GM19397 (cell line): ENCODE data around the gene VPS54.

Source experiments
- ATAC-seq: cut with Tn5 transposase; IDR thresholded peaks from one replicate; pipeline ENCODE4 v1.9.1; 2021; ENCODE audit warnings: mild to moderate bottlenecking, moderate library complexity; ENCODE audit not compliant: unreplicated experiment

The VPS54 gene

DNA sequence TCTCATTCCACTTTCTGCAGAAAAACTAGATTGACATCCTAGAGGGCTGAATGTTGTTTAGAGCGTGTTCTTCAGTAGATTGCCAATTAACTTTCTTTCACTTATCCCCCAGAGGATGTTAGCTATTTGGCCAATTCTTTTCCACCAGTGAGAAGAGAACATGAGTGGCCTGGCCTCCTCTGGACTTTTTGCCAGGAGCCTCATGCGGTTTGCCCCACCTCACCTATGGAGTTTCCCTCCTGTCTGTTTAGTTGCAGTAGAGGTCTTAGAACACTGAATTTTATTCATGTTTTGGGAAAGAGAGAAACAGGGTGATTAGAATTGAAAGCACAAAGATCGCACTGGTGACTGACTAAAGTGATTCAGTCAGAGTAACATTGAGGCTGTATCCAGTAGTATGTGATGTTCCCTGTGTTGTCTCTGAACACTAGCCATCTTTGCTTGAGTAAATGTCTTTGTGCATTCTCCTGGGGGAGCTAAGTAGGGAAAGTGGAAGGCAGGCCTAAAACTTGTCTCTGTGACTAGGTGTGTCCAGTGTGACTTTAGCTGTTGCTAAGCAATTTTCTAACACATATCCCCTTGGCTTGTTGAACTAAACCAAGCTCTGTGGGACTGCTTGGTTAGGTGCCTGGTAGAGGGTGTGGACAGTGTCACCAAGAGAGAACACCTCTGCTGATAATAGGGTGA is 143.5 kb downstream of the VPS54 start:
- ATAC-seq = no peak

DNA sequence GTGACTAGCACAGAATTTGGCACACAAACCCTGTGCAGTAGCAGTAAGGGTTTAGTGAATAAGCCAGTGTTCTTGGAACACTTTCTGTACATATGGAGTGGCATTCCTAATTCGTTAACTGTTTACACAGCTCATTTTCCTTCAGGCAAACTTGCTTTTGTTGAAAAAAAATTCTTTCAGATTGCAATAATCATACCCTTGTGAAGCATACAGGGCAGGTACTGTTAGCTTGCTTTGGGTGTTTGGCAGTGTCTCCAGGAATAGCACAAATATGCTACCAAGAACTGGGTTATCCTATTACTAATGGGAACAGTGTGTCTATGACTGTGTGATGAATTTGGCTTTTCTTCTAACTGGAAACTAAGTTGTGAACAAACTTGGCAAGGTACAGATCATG is 144.1 kb downstream of the VPS54 start:
- ATAC-seq = no peak

DNA sequence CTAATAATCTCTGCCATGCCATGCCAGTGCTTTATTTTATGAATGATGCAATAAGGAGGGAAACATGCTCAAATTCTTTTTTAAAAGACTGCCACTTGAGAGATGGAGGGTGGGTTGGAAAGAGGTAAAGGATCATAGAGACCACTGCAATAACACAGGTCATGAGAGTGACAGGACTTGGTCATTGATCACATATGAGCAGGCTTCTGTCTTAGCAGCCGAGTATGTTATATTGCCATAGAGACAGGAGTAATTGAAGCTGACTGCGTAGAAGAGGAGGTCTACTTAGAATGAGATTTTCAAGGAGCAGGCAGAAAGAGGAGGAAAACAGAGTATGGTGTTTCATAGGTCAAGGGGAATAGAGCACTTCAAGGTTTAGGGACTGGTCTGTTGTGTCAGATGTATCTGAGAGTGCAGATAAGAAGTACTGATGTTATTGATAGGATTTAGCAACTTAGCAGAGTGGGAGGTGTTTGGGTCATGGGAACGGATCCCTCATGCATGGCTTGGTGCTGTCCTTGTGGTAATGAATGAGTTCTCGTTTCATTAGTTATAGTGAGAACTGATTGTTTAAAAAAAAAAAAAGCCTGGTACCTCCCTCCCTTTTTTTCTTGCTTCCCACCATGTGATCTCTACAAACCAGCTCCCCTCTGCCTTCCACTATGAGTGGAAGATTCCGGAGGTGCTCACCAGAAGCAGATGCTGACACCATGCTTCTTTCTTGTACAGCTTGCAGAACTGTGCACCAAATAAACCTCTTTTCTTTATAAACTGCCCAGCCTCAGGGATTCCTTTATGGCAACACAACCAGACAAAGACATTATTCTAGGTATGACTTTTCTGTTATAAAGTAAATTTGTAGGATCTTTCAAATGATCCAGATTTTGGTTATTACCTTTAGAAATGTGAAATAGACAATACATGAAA is 144.8 kb downstream of the VPS54 start:
- ATAC-seq = no peak

DNA sequence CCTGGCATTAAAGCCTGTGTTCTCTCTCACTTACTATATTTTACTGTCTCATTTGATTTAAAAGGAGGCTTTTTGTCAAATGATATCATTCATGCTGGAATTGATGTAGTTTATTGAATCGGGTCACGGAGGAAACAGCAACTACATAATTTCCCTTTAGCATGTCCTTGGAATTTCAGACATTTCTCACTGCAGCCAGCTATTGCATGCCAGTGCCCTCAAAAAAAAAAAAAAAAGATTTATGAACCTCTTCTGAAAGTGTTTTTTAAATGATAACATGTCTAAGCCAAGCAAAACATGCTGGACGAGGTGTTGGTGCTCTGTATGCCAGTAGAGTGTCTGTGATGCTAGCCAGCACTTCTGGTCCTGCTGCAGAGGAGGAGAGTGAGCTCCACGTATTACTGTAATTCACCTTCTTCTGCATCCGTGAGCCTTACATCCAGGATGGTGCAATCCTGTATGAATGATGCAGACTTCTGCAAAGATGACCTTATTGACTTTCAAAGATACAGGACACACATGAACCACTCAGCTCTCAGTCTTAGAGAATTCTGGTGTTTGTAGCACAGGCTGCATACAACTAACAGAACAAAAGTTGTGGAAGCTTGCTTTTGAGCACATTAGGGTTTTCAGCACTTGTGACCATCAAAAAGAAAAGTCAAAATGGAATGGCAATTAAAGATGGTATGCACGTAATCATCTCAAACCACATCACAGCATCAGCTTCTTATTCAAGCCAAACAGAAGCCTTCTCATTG is 146.5 kb downstream of the VPS54 start:
- ATAC-seq = no peak

DNA sequence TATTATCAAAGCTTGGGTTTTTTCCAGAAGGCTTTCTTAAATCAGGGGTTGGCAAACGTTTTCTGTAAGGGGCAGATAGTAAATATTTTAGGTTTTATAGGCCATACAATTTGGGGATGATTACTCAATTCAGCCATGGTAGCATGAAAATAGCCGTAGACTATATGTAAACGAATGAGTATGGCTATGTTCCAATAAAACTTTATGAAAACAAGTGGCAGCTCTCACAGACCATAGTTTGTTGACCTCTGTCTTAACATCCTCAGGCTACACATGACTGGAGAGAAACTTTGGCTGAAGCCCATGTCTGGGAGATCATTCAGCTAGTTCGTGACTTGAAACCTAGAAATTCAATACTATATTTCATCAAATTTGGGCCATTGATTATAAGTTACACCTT is 147.4 kb downstream of the VPS54 start:
- no peak for ATAC-seq

DNA sequence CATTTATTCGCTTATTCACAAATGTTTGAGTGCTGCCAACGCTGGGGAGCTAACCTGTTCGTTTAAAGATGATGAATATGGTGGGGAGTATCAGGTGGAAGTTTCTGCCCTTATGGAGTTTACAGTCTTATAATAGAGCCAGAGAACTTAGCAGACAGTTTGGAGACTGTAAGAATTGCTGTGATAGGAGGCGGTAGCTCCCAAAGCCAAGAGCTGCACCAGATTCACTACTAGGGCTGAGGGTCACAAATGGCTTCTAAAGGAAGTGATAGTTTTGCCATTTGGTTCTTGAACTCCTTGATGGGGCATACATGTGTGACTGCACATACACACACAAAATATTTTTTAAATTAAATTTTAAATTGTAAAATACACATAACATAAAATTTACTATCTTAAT is 148.5 kb downstream of the VPS54 start:
- no peak for ATAC-seq

DNA sequence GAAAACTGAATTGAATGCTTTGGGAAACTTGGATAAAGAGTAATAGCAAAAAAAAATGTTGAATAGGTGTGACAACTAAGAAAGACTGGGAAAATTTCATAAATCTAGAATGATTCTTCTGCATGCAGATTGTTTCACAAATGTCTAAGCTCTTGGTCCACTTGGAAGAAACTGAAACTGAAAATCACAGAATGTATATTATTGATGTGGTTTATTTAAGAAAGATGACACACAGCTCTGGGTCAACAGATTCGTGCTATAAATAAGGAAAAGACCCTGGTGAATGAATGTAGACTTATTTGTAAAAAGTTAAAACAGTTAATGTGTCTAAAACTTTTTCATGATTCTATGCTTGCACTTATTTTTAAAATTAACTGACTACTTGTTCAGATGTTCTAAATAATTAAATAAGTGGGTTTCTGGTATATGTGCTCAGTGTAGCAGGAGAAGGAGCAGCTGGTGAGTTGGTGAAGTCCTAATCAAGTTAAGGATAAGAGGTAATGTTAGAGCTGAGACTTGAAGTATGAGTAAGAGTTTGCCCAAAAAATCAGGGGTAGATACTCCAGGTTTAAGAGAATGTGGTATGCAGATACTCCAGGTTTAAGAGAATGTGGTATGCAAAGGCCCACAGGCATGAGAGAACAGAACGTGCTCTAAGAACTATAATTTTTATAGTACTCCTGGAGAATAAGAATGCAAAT is 153.1 kb downstream of the VPS54 start:
- no peak for ATAC-seq

DNA sequence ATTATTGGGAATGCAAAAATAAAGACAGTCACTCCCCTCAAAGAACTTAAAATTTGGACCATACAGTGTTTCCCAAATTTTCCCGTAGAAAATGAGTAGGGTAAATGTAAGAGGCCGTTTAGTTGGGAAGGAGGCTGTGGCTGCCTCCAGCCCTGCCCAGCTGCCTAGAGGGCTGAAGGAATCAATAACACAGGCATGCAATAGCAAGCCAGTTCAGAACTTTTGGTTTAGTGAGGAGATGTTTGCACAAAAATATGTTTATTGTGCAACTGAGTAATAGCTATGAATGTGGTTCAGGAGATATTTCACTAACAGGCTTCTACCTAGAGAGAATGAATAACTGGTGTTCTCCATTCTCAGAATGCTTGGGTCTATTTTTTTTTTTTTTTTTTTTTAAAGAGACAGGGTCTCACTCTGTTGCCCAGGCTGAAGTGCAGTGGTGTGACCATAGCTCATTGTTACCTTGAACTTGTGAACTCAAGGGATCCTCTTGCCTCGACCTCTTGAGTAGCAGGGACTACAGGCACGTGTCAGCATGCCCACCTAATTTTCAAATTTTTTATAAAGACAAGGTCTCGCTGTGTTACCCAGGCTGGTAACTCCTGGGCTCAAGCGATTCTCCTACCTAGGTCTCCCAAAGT is 153.9 kb downstream of the VPS54 start:
- ATAC-seq = no peak

DNA sequence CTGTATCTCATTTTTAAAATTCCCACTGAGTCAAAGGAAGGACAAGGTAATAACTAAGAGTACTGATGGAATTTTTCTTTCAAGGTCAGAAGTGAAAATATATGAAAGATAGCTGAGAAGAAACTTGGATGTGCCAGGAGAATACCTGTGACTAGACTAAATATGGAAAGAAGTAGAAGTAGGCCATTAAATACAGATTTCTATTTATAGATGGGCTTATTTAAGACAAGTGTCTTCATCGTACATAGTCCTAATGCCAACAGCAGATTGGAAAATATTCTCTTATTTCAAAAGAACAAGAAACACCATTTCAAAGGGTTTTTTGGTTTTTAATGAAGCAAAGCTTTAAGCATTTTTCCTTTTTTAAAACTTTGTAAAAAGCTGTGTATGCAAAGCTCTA is 155.5 kb downstream of the VPS54 start:
- no peak for ATAC-seq

DNA sequence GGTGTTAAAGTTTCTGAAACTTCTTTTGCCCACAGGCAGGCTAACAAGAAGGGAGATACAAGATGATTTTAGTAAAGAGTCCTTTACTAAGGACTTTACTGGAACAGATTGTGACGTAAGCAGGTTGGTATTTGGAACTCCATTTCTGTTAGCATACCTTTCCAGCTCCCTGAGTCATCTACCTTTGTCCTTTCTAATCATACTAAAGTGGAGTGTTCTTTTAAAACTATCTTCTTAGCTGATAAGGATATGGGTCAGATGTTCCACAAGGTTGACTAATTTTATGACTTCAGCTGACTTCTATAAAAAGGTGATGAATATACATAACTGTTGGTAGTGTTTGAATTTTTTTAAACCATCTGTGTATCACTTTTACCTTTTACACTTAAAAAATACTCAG is 156.4 kb downstream of the VPS54 start:
- no peak for ATAC-seq

DNA sequence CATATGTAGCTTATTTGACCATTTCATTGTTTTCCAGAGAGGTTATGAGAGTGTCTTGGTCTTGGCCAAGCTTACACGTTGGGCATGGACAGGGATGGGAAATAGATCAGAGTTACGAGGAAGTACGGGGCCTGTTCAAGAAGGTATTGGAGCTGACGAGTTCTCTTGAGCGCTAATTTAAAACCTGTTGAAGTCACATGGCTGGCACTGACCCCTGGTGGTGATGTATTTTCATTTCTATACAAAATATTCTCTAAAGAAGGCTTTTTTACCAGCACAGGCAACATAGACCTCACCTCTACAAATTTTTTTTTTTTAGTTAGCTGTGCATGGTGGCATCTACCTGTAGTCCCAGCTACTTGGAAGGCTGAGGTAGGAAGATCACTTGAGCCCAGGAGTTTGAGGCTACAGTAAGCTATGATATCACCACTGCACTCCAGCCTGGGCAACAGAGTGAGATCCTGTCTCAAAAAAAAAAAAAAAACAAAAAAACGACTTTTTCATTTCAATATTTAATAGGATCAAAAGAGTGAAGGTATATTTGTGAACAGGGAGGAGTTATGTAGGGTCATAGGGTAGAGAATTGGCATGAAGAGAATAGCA is 157.9 kb downstream of the VPS54 start:
- ATAC-seq = peak; percentile 61

DNA sequence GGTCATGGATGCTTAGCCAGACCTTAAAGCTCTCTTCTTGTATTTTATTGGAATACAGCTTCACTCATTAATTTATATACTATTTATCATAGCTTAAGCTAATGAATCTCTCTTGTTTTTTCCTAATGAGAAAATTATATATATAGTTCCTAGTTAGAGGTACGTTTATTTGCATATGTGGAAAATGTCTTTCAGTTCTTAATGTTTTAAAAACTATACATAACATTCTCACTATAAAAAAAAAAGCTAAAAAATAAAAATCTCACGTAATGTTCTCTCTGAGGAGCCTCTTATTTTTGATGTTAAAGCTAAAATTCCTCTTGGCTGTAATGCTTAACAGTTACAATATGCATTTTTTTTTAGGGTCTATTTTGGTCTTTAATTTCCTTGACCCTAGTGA is 160.9 kb downstream of the VPS54 start:
- no peak for ATAC-seq

DNA sequence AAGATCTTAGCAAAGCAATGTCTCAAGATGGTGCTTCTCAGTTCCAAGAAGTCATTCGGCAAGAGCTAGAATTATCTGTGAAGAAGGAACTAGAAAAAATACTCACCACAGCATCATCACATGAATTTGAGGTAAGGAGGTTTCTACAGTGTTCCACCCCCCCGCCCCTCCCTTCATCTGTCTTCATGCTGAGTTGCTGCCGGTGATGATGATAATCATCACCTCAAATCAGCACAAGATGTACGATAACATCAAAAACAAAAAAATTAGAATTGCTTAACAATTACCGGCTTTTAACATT is 163.0 kb downstream of the VPS54 start:
- no peak for ATAC-seq

DNA sequence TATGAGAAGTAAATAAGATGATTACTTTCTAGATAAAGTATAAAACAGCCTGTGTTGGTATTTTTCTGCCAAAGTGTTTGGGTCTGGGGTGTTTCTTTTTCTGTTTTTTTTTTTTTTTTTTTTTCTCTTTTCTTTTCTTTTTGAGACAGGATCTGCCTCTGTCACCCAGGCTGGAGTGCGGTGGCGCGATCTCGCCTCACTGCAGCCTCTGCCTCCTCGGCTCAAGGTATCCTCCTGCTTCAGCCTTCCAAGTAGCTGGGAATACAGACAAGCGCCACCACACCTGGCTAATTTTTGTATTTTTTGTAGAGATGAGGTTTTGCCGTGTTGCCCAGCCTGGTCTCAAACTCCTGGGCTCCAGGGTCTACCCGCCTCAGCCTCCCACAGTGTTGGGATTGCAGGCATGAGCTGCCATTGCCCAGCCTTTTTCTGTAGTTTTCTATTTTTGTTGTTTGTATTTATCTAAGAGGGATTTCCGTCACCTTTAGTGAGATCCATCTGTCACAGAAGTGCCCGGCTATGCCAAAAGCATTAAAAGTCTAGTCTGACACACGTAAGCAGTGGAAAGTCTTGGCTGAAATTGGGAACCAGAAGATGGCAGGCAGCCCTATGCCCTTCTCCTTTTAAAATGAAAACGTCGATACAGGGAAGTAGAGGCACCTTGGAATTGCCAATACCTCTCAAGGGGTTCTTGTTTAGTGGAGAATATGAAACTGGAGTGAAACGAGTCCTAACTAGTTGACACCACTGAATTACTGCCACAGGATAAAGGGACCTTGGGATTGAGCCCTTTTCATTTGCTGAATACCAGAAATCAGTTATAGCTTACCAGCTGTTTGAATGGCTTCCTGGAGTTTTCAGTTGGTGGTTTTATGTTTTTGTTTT is 163.6 kb downstream of the VPS54 start:
- ATAC-seq = no peak

DNA sequence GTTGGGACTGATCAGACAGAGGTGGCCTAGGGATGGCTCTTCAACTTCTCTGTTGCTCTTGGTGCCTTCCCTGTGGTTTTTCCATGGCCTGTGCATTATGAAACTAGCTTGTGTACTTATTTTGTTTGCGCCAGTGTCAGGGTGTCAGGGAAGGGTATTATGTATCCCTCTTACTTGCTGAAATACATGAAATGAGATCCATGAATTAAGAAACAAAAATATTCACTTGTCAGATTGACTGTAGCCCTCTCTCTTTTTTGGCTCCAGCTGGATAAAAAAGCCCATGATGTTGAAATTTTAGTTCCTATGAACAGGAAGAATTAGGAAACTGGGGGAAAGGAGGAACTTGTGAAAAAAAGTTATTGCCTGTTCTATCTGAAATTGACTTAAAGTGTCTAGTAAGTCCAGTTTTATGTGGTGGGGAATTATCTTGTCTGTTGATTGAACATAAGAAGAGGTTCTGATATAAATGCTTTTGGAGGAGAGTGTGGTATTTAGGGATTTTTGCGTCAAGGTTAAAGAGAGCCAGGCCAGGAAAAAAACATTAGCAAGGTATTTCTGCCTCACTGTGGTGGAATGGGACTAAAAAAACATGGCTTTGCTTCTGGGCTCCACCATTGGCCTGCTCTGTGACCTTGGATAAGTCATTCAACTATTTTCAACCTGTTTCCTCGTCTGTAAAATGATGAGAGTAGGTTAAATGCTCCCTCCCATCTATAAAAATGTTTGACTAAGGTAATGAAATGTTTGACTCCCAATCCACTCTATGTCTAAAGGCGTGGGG is 165.5 kb downstream of the VPS54 start:
- ATAC-seq = no peak

DNA sequence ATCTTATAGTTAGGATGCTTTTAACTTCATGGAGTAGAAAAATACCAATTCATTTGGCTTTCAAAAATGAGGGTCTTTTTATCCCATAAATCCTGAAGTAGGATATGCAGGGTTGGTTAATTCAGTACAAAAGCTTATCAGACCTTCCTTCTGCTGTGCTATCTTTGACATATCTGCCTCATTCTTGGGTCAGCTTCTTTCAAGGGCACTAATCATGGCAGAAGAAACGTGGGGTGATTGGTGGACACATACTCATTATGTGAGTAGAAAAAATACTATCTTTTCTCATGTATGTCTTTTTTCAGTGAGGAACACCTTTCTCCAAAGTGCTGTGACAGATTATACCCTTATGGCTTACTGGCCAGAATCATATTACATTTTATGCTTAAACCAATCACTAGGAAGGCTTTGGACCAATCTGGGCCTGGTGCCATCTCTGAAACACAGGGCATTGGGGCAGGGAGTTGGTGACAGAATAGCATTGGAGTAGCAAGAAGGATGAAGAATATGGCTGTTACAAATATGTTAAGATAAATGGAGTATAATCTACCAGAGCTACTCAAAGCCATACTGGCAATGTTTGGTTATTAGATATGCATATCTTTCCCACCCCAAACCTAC is 167.4 kb downstream of the VPS54 start:
- no peak for ATAC-seq

DNA sequence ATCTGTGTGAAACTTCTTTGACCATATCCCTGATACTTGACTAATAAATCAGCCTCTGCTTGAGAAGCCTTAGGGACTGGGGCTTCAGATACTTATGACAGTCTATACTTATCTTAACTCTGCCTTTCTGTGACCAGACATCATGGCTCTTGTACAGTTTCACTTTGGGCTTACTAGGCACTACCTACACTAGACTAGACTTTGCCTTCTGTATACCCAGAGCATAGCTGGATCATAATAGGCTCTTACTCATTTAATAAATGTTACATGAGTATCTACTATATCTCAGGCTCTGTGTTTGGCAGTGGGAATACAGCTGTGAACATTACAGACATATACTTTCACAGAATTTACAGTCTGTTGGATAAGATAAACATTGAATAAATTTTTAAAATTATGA is 168.6 kb downstream of the VPS54 start:
- no peak for ATAC-seq

DNA sequence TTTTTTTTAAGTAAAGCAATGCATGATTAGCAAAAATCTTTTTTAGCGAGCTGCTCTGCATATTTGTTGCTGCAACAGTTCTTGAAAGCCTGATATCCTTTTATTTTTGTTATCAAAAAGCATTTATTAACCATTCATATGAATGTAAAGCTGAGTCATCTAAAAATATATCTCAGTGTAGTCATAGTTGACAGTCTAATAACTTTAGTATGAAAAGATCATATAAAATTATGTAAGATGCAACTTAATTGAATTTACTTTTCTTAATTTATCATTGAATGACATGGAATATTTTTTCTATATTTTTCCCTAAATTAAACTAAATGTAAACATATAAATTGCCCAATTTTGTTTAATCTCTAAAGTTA is 169.0 kb downstream of the VPS54 start:
- no peak for ATAC-seq
